ENCODE data around the gene MAP3K6.

Gene MAP3K6

GRCh38 chr1:27399251-27400025, 32.7 kb upstream of the MAP3K6 start:
- Histone ChIP-seq H3K9me2 (replicated peaks; ENCODE audit: insufficient read depth, low read length) (no peaks in the 10 kb centered on the region), H3K4me3 (ENCODE audit: insufficient read depth, low read length, poor library complexity, severe bottlenecking) (no peak overlapping the region), H4K20me1 (ENCODE audit: low read depth, low read length) (no peaks in the 10 kb centered on the region), H3K36me3 (ENCODE audit: low read length) (no peaks in the 10 kb centered on the region), H3K4me2 (ENCODE audit: low read depth, low read length, poor library complexity, severe bottlenecking) (no peak overlapping the region), H3K27ac (ENCODE audit: low read depth, low read length) (no peak overlapping the region), H3K27me3 (ENCODE audit: low read length) (no peaks in the 10 kb centered on the region), H2AFZ (ENCODE audit: low read depth, low read length, severe bottlenecking) (no peak overlapping the region), H3K9ac (ENCODE audit: low read length) (no peak overlapping the region), H3K79me2 (ENCODE audit: insufficient read depth, low read length) (no peaks in the 10 kb centered on the region), H3F3A (ENCODE audit: insufficient read depth) (peaks cover 5% of the 10 kb centered on the region; the same call in 1 of the 2 replicates), H3K9me3 (ENCODE audit: insufficient read depth, low read length) (no peaks in the 10 kb centered on the region)
- TF ChIP-seq EZH2phosphoT487 (conservative IDR thresholded peaks at IDR 0.05; ENCODE audit: low read length) = no peak
- TF ChIP-seq, protein P1, sequence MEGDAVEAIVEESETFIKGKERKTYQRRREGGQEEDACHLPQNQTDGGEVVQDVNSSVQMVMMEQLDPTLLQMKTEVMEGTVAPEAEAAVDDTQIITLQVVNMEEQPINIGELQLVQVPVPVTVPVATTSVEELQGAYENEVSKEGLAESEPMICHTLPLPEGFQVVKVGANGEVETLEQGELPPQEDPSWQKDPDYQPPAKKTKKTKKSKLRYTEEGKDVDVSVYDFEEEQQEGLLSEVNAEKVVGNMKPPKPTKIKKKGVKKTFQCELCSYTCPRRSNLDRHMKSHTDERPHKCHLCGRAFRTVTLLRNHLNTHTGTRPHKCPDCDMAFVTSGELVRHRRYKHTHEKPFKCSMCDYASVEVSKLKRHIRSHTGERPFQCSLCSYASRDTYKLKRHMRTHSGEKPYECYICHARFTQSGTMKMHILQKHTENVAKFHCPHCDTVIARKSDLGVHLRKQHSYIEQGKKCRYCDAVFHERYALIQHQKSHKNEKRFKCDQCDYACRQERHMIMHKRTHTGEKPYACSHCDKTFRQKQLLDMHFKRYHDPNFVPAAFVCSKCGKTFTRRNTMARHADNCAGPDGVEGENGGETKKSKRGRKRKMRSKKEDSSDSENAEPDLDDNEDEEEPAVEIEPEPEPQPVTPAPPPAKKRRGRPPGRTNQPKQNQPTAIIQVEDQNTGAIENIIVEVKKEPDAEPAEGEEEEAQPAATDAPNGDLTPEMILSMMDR (IDR thresholded peaks at IDR 0.05; ENCODE audit: insufficient read depth, low read length, poor library complexity, severe bottlenecking) = no peak

DNA sequence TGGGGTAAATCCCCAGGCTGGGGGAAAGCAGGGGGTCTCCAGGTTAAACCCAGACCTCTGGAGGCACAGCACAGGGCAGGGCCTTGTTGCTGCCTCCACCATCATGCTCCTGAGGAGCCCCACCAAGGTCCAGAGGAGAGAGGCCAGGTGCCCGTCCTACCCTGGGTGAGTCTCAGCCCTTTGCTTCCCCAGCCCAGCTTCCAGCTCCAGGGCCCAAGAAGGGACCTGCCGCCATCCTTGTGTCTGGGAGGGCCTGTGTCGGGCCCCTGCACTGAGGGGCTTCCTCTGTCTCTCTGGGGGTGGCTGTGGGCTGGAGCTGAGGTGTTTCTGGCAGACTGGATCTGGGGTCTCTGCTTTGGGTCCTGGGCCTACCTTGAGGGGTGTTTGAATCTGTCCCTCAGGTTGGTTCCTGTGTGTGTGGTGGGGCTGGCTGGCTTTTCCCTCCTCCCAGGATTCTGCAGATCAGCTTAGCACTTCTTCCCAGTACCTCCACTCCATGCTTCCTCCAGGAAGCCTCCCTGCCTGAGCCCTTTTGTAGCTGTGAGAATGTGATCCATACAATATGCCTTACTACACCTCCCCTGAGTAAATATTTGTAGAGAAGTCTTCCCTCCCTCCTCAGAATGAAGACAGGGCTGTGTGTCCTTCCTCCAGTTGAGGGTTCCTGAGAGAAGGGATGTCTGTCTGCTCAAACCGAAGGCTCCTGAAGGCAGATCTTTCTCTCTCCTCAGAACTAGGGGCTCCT, 31.8 kb upstream of the MAP3K6 start:
- H4K20me1 ChIP-seq (ENCODE audit: low read depth, low read length) = no peaks in the 10 kb centered on the region
- no peak overlapping the region for H3K9ac ChIP-seq (ENCODE audit: low read length)
- peaks cover 5% of the 10 kb centered on the region; the same call in 1 of the 2 replicates for H3F3A ChIP-seq (ENCODE audit: insufficient read depth)
- no peak overlapping the region for H3K4me3 ChIP-seq (ENCODE audit: insufficient read depth, low read length, poor library complexity, severe bottlenecking)
- H3K79me2 ChIP-seq (ENCODE audit: insufficient read depth, low read length) = no peaks in the 10 kb centered on the region
- H3K4me2 ChIP-seq (ENCODE audit: low read depth, low read length, poor library complexity, severe bottlenecking) = no peak overlapping the region
- TF ChIP-seq, protein P1 (IDR thresholded peaks at IDR 0.05; ENCODE audit: insufficient read depth, low read length, poor library complexity, severe bottlenecking) = no peak
- no peak for TF ChIP-seq EZH2phosphoT487 (conservative IDR thresholded peaks at IDR 0.05; ENCODE audit: low read length)
- no peaks in the 10 kb centered on the region for H3K9me2 ChIP-seq (replicated peaks; ENCODE audit: insufficient read depth, low read length)
- no peak overlapping the region for H2AFZ ChIP-seq (ENCODE audit: low read depth, low read length, severe bottlenecking)
- no peaks in the 10 kb centered on the region for H3K9me3 ChIP-seq (ENCODE audit: insufficient read depth, low read length)
- no peaks in the 10 kb centered on the region for H3K27me3 ChIP-seq (ENCODE audit: low read length)
- H3K36me3 ChIP-seq (ENCODE audit: low read length) = no peaks in the 10 kb centered on the region
- no peak overlapping the region for H3K27ac ChIP-seq (ENCODE audit: low read depth, low read length)

DNA sequence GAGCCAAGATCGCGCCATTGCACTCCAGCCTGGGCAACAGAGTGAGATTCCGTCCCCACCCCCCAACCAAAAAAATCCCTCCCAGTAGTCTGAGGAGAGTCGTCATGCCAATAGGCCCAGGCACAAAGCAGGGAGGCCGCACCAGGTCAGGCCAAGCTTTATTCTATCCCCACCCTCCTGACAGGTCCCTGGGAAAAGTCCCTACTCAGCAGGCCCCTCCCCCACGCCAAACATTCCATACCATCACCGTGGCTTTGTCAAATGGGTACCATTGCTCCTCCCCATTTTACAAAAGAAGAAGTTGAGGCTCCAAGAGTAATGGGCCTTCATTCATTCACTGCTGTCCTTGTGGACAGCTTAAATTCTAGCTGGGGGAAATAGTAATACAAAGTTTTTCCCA, 31.0 kb upstream of the MAP3K6 start:
- TF ChIP-seq EZH2phosphoT487 (conservative IDR thresholded peaks at IDR 0.05; ENCODE audit: low read length) = no peak
- TF ChIP-seq, protein P1 (IDR thresholded peaks at IDR 0.05; ENCODE audit: insufficient read depth, low read length, poor library complexity, severe bottlenecking) = no peak
- no peaks in the 10 kb centered on the region for H3K9me2 ChIP-seq (replicated peaks; ENCODE audit: insufficient read depth, low read length)
- no peaks in the 10 kb centered on the region for H3K79me2 ChIP-seq (ENCODE audit: insufficient read depth, low read length)

More for the DNA sequence above, 31.0 kb upstream of the MAP3K6 start:
- no peak overlapping the region for H3K4me2 ChIP-seq (ENCODE audit: low read depth, low read length, poor library complexity, severe bottlenecking)
- no peaks in the 10 kb centered on the region for H3K36me3 ChIP-seq (ENCODE audit: low read length)
- H3F3A ChIP-seq (ENCODE audit: insufficient read depth) = no peaks in the 10 kb centered on the region; the same call in 1 of the 2 replicates
- no peak overlapping the region for H3K27ac ChIP-seq (ENCODE audit: low read depth, low read length)
- H4K20me1 ChIP-seq (ENCODE audit: low read depth, low read length) = no peaks in the 10 kb centered on the region
- H2AFZ ChIP-seq (ENCODE audit: low read depth, low read length, severe bottlenecking) = no peak overlapping the region
- no peak overlapping the region for H3K4me3 ChIP-seq (ENCODE audit: insufficient read depth, low read length, poor library complexity, severe bottlenecking)
- no peaks in the 10 kb centered on the region for H3K9me3 ChIP-seq (ENCODE audit: insufficient read depth, low read length)
- H3K9ac ChIP-seq (ENCODE audit: low read length) = no peak overlapping the region
- no peaks in the 10 kb centered on the region for H3K27me3 ChIP-seq (ENCODE audit: low read length)

Data from SU-DHL-6 (cell line).